Measurements from ENCODE around the gene KIF20B.

KIF20B gene, protein sequence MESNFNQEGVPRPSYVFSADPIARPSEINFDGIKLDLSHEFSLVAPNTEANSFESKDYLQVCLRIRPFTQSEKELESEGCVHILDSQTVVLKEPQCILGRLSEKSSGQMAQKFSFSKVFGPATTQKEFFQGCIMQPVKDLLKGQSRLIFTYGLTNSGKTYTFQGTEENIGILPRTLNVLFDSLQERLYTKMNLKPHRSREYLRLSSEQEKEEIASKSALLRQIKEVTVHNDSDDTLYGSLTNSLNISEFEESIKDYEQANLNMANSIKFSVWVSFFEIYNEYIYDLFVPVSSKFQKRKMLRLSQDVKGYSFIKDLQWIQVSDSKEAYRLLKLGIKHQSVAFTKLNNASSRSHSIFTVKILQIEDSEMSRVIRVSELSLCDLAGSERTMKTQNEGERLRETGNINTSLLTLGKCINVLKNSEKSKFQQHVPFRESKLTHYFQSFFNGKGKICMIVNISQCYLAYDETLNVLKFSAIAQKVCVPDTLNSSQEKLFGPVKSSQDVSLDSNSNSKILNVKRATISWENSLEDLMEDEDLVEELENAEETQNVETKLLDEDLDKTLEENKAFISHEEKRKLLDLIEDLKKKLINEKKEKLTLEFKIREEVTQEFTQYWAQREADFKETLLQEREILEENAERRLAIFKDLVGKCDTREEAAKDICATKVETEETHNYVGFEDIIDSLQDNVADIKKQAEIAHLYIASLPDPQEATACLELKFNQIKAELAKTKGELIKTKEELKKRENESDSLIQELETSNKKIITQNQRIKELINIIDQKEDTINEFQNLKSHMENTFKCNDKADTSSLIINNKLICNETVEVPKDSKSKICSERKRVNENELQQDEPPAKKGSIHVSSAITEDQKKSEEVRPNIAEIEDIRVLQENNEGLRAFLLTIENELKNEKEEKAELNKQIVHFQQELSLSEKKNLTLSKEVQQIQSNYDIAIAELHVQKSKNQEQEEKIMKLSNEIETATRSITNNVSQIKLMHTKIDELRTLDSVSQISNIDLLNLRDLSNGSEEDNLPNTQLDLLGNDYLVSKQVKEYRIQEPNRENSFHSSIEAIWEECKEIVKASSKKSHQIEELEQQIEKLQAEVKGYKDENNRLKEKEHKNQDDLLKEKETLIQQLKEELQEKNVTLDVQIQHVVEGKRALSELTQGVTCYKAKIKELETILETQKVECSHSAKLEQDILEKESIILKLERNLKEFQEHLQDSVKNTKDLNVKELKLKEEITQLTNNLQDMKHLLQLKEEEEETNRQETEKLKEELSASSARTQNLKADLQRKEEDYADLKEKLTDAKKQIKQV (N-terminal part only)

GRCh38 chr10:89701242-89702120 lies at the start of gene KIF20B:
Gene KIF20B, plus strand, starts transcription at chr10:89701590. Its CDS starts 3,705 bp downstream, at chr10:89705295.
- DNase-seq: peak; percentile 99

GRCh38 chr10:89651916-89652573 lies 49.3 kb upstream of the KIF20B start:
- DNase-seq: no peak

GRCh38 chr10:89652806-89653370 lies 48.5 kb upstream of the KIF20B start:
- DNase-seq: peak; percentile 51

- peak; percentile 80 for DNase-seq
These were observed 48.0 kb upstream of the KIF20B start for GRCh38 chr10:89653410-89653869.

- DNase-seq: no peak
These were observed 45.7 kb upstream of the KIF20B start for GRCh38 chr10:89655722-89656121.

DNA sequence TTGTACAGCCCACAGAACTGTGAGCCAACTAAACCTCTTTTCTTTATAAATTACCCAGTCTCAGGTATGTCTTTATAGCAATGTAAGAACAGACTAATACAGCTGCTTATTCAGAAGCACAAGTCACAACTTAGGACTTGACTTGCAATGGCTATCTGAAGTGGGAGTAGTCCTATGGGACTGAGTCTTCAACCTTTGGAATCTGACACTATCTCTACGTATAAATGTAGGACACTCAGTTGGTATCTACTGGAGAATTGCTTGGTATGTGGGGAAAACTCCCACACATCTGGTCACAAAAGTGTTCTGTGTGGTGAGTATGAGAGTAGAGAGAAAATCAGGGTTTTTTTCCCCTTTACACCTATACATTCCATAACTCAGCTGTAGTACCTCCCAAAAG lies 44.1 kb upstream of the KIF20B start:
- no peak for DNase-seq

- no peak for DNase-seq
These were observed 42.0 kb upstream of the KIF20B start for GRCh38 chr10:89659143-89660131.

- DNase-seq: no peak
These were observed 38.8 kb upstream of the KIF20B start for GRCh38 chr10:89662596-89662995.

GRCh38 chr10:89663144-89663543 lies 38.2 kb upstream of the KIF20B start:
- no peak for DNase-seq

GRCh38 chr10:89664203-89664602 lies 37.2 kb upstream of the KIF20B start:
- no peak for DNase-seq

- no peak for DNase-seq
These were observed 36.1 kb upstream of the KIF20B start for GRCh38 chr10:89665302-89665701.

GRCh38 chr10:89666138-89666537 lies 35.3 kb upstream of the KIF20B start:
- DNase-seq: no peak

DNA sequence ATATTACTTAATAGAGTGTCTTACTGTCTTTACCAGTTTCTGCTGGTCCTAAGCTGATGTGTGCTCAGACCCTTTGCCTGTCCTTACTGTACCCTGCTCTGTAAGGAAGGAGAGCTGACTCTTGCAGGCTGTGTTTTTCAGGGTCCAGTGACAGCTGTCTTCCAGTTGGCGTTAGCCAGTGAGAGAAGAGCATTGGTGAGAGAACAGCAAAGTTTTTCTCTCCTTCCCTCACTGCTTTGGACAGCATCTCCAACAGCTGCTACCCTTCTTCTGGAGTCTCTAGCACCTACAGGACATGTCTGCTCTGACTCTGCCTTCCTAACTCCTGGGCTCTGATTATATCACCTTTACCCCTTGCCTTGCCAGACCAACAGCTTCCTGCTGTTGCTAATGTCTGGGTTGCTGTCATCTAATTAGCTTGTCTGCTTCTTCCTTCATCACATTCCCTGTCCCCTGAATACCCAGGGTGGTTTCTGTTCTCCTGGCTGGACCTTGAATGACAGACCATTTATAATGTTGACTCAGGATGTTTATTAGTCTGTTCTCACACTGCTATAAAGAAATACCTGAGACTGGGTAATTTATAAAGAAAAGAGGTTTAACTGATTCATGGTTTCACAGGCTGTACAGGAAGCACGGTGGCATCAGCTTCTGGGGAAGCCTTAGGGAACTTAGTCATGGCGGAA lies 32.9 kb upstream of the KIF20B start:
- DNase-seq: peak; percentile 67

- no peak for DNase-seq
These were observed 31.4 kb upstream of the KIF20B start for GRCh38 chr10:89669985-89670384.

DNA sequence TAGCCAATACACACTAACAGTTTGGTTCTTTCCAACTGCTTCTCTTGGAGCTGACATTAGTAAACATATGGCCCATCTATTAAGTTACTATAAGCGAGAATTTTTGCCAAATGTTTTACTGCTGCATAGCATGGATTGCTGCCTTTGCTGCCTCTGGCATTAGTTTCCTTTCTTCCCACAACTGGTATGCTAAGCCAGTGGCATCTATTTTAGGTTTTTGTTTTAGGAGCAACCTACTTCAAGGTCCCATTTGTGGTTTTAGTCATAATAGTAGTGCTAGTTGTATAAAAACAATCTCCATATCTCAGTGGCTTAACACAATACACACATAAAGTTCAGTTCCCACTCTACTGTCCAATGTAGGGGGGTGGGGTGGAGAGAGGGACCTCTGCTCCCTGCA lies 30.5 kb upstream of the KIF20B start:
- no peak for DNase-seq

DNA sequence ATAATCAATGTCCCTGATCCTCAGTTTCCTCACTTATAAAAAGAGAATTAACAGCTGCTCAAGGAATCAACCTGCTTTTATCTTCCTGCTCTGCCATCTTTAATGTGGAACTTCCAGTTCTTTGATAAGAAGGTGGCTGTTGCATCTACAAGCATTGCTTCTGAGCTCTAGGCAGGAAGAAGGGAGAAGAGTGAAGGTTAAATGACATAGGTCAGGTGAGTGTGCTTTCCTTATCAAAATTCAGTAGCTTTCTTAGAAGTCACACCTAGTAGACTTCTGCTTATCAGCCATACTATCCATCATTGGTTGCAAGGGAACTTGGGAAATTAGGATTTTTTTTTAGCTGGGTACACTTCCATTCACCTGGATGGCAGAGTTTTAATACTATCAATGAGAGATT lies 24.0 kb upstream of the KIF20B start:
- DNase-seq: no peak

DNA sequence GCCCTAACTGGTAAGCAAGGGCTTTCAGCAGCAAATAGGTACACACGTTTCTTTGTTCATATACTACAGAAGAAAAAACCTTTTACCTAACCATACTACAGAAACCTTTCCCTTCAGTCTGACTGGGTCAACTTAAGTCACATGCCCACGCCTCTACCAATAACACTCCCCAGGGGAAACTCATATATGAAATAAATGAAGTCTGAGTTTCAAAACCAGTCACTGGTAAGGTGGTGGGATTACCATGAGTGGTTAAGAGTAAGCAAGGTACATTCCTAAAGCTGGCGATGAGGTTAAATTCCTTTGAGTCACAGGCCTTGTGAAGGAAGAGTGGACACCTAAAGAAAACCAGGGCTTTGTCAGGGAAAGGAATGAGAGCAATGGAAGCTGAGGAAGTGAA lies 21.4 kb upstream of the KIF20B start:
- no peak for DNase-seq

- DNase-seq: no peak
These were observed 17.5 kb upstream of the KIF20B start for GRCh38 chr10:89683883-89684282.

GRCh38 chr10:89684604-89685003 lies 16.8 kb upstream of the KIF20B start:
- no peak for DNase-seq
